HFF-Myc (cell line): ENCODE results near the gene MTIF2.

Experiments used
- DNase-seq: peaks from one replicate; pipeline ENCODE4 v3.0.0-alpha.2; 2011; ENCODE audit warnings: low read depth; ENCODE audit errors: extremely low read depth
- H3K4me3 ChIP-seq: replicated peaks from 2 replicates; pipeline ENCODE4 v1.5.1; 2011; ENCODE audit warnings: low read depth, mild to moderate bottlenecking, control low read depth, low read length
- TF ChIP-seq, protein P1 (sequence below): IDR thresholded peaks from 2 replicates; pipeline ENCODE4 v1.5.1; 2012; ENCODE audit warnings: mild to moderate bottlenecking, low read depth, low read length, control low read depth; ENCODE audit errors: missing control alignments

The MTIF2 gene, protein sequence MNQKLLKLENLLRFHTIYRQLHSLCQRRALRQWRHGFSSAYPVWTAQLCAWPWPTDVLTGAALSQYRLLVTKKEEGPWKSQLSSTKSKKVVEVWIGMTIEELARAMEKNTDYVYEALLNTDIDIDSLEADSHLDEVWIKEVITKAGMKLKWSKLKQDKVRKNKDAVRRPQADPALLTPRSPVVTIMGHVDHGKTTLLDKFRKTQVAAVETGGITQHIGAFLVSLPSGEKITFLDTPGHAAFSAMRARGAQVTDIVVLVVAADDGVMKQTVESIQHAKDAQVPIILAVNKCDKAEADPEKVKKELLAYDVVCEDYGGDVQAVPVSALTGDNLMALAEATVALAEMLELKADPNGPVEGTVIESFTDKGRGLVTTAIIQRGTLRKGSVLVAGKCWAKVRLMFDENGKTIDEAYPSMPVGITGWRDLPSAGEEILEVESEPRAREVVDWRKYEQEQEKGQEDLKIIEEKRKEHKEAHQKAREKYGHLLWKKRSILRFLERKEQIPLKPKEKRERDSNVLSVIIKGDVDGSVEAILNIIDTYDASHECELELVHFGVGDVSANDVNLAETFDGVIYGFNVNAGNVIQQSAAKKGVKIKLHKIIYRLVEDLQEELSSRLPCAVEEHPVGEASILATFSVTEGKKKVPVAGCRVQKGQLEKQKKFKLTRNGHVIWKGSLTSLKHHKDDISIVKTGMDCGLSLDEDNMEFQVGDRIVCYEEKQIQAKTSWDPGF

DNA sequence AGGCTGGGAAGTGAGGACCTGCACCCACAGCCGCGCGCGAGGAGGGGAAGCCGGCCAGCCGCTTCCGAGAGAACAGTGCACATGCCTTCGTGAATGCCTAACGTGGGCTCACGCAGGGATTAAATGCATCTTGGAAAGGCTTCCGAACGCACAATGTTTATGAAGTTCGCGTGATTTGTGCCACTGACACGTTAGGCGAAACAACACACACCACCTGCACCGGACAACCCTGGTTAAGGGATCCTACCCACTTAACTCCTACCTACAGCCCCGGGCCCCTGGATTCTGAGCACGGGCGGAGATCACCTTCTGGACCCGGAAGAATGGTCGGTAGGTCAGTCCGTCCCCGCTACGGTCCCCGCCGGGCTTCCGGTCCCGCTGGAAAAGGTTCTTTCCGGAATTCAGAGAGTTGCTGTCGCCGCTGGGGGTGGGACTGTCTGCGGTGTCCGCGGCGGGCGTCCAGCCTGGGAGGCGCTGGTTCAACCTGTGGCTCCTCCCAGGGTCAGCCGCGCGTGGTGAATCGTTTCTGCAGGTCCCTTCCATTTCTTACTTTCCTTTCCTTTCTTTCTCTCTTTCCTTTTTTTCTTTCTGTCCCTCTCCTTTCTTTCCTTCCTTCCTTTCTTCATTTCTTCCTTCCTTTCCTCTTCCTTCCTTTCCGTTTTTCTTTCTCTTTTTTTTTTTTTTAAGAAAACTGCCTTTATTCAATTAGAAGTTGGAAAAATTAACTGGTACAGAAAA lies at the start of gene MTIF2:
MTIF2 (minus strand) TSS at position 325 of the 738 bp plus-strand sequence. CDS start 5,373 bp downstream, outside the sequence.
- peak within 1 kb of the TSS; percentile 78 for H3K4me3 ChIP-seq
- TF ChIP-seq, protein P1, sequence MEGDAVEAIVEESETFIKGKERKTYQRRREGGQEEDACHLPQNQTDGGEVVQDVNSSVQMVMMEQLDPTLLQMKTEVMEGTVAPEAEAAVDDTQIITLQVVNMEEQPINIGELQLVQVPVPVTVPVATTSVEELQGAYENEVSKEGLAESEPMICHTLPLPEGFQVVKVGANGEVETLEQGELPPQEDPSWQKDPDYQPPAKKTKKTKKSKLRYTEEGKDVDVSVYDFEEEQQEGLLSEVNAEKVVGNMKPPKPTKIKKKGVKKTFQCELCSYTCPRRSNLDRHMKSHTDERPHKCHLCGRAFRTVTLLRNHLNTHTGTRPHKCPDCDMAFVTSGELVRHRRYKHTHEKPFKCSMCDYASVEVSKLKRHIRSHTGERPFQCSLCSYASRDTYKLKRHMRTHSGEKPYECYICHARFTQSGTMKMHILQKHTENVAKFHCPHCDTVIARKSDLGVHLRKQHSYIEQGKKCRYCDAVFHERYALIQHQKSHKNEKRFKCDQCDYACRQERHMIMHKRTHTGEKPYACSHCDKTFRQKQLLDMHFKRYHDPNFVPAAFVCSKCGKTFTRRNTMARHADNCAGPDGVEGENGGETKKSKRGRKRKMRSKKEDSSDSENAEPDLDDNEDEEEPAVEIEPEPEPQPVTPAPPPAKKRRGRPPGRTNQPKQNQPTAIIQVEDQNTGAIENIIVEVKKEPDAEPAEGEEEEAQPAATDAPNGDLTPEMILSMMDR, result no peak
- DNase-seq, result peak; percentile 78

DNA sequence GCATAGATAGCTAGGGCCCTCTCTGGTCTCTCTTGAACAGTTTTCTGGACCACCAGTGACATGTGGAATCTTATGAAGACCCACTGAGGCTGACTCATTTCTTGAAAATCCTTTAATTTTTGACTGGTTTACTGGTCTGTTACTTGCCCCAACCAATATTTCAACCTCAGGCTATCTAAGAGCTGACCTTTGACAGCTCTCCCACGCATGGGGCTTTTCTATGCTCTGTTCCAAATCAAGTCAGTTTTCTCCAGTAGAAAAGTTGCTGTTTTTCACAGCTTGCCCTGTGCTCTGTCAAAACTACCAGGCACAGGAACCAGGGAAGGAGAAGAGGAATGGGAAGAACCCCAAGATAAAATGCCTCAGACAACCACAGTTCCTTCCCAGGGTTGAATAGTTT lies 46.0 kb upstream of the MTIF2 start:
- DNase-seq, result no peak
- TF ChIP-seq, protein P1, result no peak
- H3K4me3 ChIP-seq, result no peak overlapping the region

DNA sequence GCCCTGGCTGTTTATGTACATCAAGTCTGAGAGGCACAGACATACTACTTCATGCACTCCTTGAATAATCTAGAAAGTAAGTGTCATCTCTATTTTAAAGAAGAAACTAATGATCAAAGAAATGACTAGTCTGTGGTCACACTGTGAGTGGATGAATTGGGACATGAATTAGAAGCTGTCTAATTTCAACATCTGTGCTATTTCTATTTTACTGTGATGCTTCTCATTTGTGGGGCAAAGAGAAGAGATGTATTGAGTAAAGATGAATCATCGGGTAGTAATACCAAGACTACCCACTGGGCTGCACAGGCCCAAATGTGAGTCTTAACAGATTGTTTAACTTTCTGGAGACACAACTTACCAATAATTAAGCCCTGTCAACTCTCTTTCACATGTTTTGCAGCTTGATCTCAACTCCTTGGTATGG lies 42.4 kb upstream of the MTIF2 start:
- peak; percentile 5 for DNase-seq
- TF ChIP-seq, protein P1, result peak; percentile 7
- no peak overlapping the region for H3K4me3 ChIP-seq

DNA sequence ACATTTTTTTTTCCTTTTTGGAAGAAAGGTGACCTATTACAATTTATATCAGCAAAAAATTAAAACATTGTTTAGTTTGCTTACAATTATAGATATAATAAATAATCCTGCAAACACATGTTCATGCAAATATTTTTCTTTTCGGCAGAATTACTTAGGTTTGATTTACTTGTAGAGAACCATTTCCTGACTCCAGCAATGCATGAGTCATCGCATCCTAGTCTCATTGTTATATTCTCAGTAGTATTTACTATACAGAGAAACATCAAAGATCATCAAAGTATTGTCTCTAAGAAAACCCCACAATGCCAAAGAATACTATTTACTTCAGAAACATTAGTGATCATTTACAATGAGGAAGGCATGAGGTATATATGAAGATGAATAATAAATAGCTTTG lies 40.4 kb upstream of the MTIF2 start:
- DNase-seq, result peak; percentile 20

DNA sequence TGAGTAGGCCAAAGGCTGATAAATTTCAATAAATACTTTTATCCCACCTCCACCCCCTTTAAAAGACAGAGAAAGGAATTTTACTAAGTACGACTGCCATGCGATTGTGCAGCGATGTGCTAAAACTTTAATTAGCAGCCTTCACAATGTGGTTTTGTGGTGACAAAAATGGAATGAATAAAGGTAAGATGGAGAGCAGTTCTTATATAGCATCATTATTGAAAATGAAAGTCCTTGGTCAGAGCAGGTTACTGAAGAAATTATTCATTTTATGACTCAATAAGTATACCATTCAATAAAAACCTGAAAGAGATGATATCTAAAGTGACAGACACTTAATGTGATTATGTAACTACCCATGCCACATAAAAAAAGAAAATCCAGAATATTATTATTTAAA lies 33.2 kb upstream of the MTIF2 start:
- TF ChIP-seq, protein P1, result no peak
- H3K4me3 ChIP-seq, result no peak overlapping the region
- DNase-seq, result no peak

More for the DNA sequence above, 40.4 kb upstream of the MTIF2 start:
- TF ChIP-seq, protein P1, result no peak
- no peak overlapping the region for H3K4me3 ChIP-seq

DNA sequence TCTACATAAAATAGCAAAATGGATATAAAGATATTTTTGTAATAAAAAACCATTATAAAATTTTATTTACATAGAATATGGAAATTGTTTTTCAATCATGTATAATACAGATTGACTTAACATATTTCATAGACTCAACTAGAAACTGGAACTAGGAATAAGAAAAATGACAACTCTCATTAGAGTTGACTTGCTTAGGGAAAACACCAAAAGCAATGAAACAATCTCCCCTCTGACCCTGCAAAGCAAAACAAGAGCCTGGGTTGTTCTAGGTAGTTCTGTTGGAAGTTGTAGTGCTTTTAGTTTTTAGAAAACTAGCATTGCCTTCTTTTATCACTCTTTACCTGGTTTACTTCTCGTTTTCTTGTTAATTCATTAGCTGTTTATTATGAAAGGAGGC lies 32.2 kb upstream of the MTIF2 start:
- no peak for DNase-seq
- H3K4me3 ChIP-seq, result no peak overlapping the region
- TF ChIP-seq, protein P1, result no peak
